Omental fat pad (tissue), 4 donors: ENCODE measurements around the gene RGS2. TPM values are rescaled to one million over a fixed set of nuclear protein-coding genes. Genes with fewer than 3 reads are reported as not detected.
A peak's percentile ranks its signal among the peaks of the same experiment; 100 is the strongest.

Experiments used
- ATAC-seq: fragments of 150-250 bp; one replicate; pipeline ENCODE4 v1.9.1; 2016; ENCODE audit warnings: mild to moderate bottlenecking, moderate library complexity; ENCODE audit not compliant: low FRiP score
- DNase-seq: peaks from one replicate; pipeline ENCODE4 v3.0.0-alpha.2; 2019; ENCODE audit warnings: low spot score
- CTCF ChIP-seq, 3 donors: fragments of 450-650 bp; IDR thresholded peaks; one replicate each; pipeline ENCODE4 v1.5.1; 2016 to 2017; ENCODE audit warnings: antibody characterized with exemption in 3 of 3, mild to moderate bottlenecking in 3 of 3, moderate library complexity in 2 of 3
- total RNA-seq, 4 donors: library from RNA; depleted of rRNA; stranded (reverse); fragments of >200 nt; gene quantifications; one replicate each; pipeline ENCODE4 v1.1.0, GENCODE V29; 2016

The RGS2 gene
- total RNA-seq, 4 donors from 2014 or later, result 92.2 to 375 (median 140) TPM

GRCh38 chr1:192805832-192806323, 3.0 kb upstream of the RGS2 start:
- TF ChIP-seq CTCF (IDR thresholded peaks at IDR 0.05), result no peak
- no peak for DNase-seq
- no peak for ATAC-seq

GRCh38 chr1:192807211-192808162, 1.4 kb upstream of the RGS2 start:
- DNase-seq (no peak), ATAC-seq (peak; percentile 8)
- no peak for TF ChIP-seq CTCF (IDR thresholded peaks at IDR 0.05)

- ATAC-seq, result no peak
- no peak for TF ChIP-seq CTCF (IDR thresholded peaks at IDR 0.05)
- DNase-seq, result no peak
Observed at GRCh38 chr1:192808163-192808517, 699 bp upstream of the RGS2 start.

GRCh38 chr1:192809307-192810252, 741 bp downstream of the RGS2 start:
- ATAC-seq (peak; percentile 2), DNase-seq (no peak)
- no peak for TF ChIP-seq CTCF (IDR thresholded peaks at IDR 0.05)

GRCh38 chr1:192810253-192810880, 1.5 kb downstream of the RGS2 start:
- DNase-seq (no peak), ATAC-seq (no peak)
- TF ChIP-seq CTCF (IDR thresholded peaks at IDR 0.05), result no peak

GRCh38 chr1:192811006-192811405, 2.2 kb downstream of the RGS2 start:
- DNase-seq (no peak), ATAC-seq (no peak)
- no peak for TF ChIP-seq CTCF (IDR thresholded peaks at IDR 0.05)
